ENCODE results near the gene TRIB2.

DNA sequence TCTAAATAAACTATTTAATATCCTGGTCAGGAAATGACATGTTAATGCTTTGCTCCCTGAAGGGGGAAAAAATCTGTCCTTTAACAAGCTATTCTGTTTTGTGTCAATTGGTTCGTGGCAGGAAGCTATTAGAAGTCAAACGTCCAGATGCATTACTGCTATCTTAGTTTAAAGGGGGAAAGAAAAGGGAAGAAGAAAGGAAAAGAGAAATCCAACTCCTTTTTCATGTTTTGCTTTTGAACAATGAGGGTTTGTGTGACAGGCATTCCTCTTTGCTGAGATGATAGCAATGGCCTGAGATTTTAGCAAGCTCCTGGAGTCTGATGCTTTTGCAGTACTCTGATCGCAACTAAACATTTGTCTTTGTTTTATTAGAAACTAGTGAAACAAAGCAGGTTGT lies 24.6 kb downstream of the TRIB2 start:
- TF ChIP-seq, protein P1, sequence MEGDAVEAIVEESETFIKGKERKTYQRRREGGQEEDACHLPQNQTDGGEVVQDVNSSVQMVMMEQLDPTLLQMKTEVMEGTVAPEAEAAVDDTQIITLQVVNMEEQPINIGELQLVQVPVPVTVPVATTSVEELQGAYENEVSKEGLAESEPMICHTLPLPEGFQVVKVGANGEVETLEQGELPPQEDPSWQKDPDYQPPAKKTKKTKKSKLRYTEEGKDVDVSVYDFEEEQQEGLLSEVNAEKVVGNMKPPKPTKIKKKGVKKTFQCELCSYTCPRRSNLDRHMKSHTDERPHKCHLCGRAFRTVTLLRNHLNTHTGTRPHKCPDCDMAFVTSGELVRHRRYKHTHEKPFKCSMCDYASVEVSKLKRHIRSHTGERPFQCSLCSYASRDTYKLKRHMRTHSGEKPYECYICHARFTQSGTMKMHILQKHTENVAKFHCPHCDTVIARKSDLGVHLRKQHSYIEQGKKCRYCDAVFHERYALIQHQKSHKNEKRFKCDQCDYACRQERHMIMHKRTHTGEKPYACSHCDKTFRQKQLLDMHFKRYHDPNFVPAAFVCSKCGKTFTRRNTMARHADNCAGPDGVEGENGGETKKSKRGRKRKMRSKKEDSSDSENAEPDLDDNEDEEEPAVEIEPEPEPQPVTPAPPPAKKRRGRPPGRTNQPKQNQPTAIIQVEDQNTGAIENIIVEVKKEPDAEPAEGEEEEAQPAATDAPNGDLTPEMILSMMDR (IDR thresholded peaks at IDR 0.05) = no peak
- no peak for TF ChIP-seq EZH2 (IDR thresholded peaks at IDR 0.05)
